HEK293T (cell line): ENCODE measurements around the gene THEM4.

ENCODE experiments used
- ELF4 ChIP-seq: fragments of 450-650 bp; IDR thresholded peaks from 2 replicates; pipeline ENCODE4 v1.6.1; 2017; ENCODE audit warnings: antibody characterized with exemption
- FOXK2 ChIP-seq: fragments of 450-650 bp; IDR thresholded peaks from 2 replicates; pipeline ENCODE4 v1.6.1; 2016; ENCODE audit warnings: mild to moderate bottlenecking
- FOXM1 ChIP-seq: fragments of 450-650 bp; IDR thresholded peaks from 2 replicates; pipeline ENCODE4 v1.6.1; 2017; ENCODE audit warnings: mild to moderate bottlenecking, borderline replicate concordance
- SUZ12 ChIP-seq: fragments of 450-650 bp; IDR thresholded peaks from 2 replicates; pipeline ENCODE4 v1.6.1; 2016; ENCODE audit warnings: mild to moderate bottlenecking
- TARDBP ChIP-seq: fragments of 450-650 bp; IDR thresholded peaks from 2 replicates; pipeline ENCODE4 v1.6.1; 2016
- ZNF384 ChIP-seq: fragments of 450-650 bp; IDR thresholded peaks from 2 replicates; pipeline ENCODE4 v1.6.1; 2016

GRCh38 chr1:151831605-151832004 lies 77.7 kb downstream of the THEM4 start, which contains the start of gene RORC:
- TF ChIP-seq FOXM1 (no peak), ZNF384 (no peak), SUZ12 (no peak), ELF4 (no peak), FOXK2 (no peak), TARDBP (no peak)
